Middle frontal gyrus (tissue), 1 donor: Measurements from ENCODE around the gene ARVCF.

ENCODE experiments used
- DNase-seq: peaks from one replicate; pipeline ENCODE4 v3.0.0-alpha.2; 2015; ENCODE audit warnings: low spot score; ENCODE audit errors: extremely low spot score

Gene ARVCF

DNA sequence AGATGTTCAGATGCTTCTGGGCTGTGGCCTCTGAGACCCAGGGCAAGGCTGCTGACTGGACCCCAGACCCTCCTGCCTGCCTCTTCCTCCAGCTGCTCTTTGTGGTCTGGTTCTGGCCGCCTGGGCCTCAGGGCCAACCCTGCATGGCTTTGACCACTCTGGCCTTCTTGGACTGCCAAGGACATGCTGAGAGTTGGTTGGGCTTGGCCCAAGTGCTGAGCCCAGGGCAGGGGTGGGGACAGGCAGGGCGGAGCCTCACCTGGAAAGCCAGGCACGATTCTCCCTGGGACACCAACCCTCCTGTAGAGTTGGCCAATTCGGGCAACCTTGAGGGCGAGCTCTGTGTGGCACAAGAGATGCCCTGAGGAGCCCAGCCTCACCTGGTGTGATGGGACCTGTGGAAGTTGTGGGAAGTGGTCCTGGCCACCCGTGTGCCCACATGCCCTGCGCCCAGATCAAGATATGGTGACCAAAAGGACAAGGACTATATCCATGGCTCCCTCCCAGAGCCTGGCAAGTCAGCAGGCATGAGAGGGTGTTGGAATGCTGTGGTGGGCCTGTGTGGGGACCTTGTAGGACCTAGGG is 15.9 kb upstream of the ARVCF start:
- no peak for DNase-seq

GRCh38 chr22:20031732-20032406 is 15.2 kb upstream of the ARVCF start:
- DNase-seq, result no peak

DNA sequence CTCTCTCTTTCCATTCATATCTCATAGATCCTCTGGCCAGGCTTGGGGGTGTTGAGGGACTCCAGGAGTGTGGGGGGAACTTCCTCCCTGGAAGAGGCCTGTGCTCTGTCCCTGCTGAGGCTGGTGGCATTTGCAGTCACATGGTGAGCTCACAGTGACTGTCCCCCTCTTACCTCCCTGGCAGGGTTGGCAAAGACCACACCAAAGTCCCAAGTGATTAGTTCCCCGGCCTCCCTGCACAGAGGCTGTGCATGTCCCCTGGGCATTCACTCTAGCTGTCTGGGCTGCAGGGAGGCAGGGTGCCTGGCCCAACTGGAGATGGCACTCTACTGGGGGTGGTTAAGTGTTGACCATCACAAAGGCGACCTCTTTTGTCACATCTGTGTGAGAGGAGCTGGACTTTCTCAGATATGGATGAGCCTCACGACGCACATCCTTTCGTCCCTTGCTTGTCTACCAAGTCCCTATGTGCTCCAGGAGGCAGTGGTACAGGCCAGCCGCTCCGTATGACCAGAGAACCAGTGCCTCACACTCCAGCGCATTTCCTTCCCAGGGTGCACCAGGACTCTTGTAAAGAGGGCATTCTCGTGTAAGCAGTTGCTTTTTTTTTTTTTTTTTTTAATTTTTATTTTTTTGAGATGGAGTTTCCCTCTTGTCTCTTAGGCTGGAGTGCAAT is 13.1 kb upstream of the ARVCF start:
- no peak for DNase-seq

- DNase-seq, result peak; percentile 58
These were observed 12.4 kb upstream of the ARVCF start for GRCh38 chr22:20028855-20029549.

DNA sequence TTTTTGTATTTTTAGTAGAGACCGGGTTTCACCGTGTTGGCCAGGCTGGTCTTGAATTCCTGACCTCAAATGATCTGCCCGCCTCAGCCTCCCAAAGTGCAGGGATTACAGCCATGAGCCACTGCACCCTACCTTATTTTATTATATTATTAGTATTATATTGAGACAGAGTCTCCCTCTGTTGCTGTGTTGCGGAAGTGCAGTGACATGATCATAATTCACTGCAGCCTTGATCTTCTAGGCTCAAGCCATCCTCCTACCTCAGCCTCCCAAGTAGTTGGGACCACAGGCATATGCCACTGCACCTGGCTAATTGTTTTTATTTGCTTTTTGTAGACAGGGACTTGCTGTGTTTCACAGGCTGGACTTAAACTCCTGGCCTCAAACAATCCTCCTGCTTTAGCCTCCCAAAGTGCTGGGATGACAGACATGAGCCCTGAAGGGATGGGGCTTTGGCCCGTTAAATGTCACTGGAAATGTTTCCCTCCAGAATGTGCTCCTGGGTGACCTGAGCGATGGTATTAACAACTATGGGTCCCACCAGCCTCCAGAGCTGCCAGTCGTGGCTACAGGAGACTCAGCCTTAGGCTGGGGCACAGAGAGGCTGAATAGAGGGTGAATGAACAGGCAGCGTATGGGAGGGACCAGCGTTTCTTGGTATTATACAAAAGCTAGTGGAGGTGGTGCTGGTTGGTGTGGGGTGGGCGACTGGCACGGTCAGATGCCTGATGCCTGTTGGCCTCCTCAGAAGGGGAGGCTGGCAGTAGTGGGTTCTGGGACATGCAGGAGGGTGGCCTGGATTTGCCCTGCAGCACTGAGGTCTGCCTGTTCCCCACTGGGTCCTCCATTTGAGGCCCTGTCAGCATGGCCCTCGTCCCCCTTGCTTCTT is 11.6 kb upstream of the ARVCF start:
- no peak for DNase-seq

- DNase-seq, result no peak
These were observed 10.5 kb upstream of the ARVCF start for GRCh38 chr22:20026996-20027601.

GRCh38 chr22:20026204-20026908 is 9.7 kb upstream of the ARVCF start:
- DNase-seq, result no peak

DNA sequence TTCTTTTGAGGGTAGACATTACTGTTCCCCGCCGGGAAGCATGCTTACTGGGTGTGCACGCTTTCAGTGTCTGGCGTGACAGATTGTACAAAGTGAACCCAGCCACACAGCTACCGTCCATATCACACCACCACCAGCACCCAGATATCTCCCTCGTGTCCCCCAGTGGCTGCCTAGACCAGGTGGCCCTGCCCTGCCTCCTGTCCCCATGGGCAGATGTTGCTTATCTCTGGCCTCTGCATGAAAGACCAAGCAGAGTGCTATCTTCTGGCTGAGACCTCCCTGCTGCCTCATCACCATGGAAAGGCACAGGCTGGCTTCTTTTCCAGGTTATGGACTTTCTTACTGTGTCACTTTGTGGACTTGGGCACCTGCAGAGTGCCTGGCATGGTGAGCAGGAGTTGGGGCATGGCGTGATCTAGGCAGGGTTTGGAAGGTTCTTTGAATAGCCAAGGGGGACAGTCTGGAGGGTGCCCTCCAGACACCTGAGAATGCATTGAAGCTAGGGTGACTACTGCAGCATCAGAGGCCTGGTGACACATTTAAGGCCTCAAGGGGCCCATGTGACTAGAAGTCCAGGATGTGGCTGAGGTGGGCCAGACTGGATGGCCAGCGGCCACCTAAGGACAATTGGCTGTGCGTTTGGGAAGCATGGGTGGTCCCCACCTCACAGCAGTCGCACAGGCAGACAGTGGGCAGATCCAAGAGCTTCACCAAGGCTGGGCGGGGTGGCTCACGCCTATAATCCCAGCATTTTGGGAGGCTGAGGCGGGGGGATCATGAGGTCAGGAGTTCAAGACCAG is 9.0 kb upstream of the ARVCF start:
- no peak for DNase-seq

- no peak for DNase-seq
These were observed 8.2 kb upstream of the ARVCF start for GRCh38 chr22:20024650-20025397.

DNA sequence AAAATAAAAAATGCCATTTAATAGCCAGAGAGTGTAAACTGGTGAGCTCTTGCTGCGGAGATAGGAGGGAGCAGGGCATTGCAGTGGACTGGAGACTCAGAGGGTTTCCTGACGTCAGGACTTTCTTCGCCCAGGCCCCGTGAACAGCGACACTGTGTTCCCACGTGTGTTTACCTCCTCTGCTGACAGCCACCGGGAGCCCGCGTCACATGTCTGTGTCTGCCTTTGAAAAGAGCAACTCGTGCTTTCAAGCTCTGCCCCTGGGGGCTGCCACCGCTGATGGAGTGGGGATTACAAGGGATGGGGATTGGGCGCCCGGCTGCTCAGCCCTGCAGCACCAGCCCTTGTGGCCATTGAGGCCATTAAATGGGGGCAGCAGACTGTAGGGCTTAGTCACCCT is 7.6 kb upstream of the ARVCF start:
- DNase-seq, result no peak

- DNase-seq, result no peak
These were observed 6.5 kb upstream of the ARVCF start for GRCh38 chr22:20022978-20023613.

DNA sequence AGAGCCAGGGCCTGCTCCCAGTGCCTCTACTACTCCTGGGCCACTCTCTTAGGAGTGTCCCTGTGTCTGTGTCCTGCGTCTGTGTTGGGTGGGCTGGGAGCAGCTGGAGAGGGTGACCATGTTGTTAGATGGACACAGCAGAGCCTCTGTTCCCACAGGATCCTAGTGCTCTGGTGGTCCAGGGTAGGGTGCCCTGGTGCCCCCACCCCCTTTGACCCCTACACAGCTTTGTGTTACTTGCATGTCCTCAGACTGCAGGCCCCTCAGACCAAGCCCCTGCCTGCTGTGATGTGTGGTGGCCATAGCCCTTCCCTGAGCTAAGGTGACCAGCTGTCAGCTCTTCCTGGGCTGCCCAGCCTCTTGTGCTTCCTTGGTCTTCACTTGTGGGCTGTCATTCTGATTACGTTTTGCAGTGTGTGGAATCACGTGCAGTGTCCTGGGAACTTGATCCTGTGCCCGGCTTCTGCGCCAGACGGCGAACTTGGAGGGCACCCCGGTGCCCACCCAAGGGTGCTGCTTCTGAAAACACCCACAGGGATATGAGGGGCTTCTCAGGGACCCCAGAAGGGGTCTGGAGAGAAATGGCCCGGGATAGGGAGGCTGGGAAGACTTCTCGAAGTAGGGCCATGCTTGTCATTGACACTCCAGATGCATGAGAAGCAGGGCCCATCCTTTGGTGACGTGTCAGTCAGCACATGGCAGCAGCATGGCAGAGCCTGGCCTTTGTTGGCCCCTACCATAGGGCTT is 5.8 kb upstream of the ARVCF start:
- DNase-seq, result no peak

DNA sequence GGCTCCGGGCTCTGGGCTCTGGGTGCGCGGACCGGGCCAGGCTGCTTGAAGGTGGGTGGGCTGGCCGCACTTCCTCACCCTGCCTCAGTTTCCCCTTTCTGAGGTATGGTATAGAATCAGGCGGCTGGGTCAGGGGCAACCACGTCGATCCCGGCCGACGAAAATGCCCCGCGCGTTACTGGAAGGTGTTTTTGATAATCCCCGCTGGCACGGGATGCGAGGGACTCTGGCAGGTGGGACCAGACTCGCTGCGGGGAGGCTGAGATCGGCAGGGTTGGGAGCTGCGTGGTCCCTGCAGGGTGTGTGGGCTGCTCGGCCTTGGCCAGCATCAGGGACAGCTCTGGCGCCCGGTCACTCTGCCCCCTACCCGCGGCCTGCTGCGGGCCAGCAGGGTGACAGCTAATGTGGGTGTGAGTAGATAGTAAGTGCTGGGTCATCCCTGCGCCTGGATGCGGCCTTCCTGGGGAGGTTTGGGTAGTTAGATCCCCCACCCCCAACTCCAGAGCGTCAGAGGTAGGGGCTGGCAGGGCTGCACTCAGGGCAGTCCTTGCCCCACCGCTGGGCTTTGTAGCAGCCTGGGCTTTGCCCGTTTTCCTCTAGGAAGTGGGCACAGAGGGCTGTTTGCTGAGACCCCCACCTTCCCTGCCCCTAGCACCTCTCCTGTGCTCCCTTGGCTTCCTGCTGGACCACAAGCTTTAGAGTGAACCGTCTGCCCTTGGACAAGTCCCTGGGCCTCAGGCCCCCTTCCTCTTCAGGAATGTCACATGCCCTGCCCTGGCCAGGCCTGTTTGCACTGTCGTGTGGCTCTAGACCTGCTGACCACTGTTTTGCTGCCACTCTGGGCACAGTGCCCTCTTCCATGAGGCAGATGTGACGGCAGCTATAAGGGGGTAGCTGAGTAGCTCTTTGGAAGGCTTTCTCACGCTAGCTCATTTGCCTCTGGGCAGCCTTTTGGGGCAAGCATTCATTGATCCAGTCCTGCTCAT is 4.9 kb upstream of the ARVCF start:
- peak; percentile 45 for DNase-seq

GRCh38 chr22:20020533-20021195 is 4.0 kb upstream of the ARVCF start, which contains the start of gene TANGO2:
TANGO2 (plus strand) TSS chr22:20021110; CDS start chr22:20036799, 15,689 bp downstream.
- peak; percentile 91 for DNase-seq
